ENCODE data around the gene FBXL12.
A peak's percentile ranks its signal among the peaks of the same experiment; 100 is the strongest.

FBXL12 gene

DNA sequence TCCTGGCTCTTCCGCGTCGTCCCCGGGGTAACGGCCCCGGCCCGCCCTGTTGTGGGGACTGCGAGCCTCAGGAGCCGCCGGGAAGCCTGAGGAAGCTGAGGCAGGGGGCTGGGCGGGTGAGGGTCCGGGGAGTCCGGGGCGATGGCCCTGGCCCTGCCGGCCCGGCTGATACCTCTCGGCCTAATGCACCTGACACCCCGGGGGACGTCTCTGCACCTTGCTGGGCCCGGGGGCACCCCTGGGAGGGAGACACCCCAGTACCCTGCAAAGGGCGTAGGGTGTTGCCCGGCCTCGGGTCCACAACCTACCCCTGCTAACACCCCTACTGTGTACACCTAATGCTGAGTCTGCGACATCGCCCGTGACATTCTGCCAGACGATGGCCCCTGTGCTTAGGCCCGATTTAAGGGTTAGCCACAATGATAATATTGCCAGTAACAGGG, 16.6 kb upstream of the FBXL12 start:
- peak overlapping the region; percentile 58; the same call in 1 of the 2 replicates for H3K27ac ChIP-seq
- TF ChIP-seq, protein P1, sequence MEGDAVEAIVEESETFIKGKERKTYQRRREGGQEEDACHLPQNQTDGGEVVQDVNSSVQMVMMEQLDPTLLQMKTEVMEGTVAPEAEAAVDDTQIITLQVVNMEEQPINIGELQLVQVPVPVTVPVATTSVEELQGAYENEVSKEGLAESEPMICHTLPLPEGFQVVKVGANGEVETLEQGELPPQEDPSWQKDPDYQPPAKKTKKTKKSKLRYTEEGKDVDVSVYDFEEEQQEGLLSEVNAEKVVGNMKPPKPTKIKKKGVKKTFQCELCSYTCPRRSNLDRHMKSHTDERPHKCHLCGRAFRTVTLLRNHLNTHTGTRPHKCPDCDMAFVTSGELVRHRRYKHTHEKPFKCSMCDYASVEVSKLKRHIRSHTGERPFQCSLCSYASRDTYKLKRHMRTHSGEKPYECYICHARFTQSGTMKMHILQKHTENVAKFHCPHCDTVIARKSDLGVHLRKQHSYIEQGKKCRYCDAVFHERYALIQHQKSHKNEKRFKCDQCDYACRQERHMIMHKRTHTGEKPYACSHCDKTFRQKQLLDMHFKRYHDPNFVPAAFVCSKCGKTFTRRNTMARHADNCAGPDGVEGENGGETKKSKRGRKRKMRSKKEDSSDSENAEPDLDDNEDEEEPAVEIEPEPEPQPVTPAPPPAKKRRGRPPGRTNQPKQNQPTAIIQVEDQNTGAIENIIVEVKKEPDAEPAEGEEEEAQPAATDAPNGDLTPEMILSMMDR (conservative IDR thresholded peaks at IDR 0.05): no peak

DNA sequence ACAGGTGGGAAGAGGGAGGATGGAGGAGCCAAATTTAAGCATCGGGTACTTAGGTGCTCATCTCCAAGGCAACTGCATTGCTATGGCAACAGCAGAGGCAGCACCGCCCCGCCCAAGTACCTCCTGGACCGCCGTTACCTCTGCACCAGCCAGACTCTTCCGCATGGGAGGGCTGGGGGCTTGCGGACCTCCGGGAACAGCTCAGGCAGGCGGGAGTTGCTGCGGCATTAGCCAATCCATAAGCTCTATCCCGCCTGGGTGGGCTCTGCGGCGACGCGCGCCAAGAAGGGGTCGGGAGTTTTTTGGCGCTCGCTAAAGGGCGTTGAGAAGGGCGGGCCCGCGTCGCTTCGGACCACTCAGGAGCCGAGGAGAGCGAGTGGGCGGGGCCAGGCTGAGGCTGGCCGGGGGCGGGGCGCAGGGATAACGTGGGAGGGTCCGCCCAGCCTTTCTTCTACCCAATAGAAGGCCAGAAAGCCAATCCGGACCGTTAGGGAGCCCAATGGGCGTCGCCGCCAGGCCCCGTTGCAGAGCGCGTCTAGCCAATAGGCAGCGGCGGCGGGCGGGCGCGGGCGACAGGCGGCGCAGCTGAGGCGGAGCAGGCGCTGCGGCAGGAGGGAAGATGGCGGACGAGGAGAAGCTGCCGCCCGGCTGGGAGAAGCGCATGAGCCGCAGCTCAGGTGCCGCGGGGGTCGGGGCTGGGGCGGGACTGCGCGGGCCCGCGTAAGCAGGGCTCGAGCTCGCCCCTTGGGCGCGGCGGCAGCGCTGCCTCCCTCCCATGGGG, 16.0 kb upstream of the FBXL12 start, which contains the start of gene PIN1:
Gene PIN1 (plus strand): TSS at position 593 of the 781 bp plus-strand sequence. CDS start 27 bp downstream, at position 620.
- TF ChIP-seq, protein P1 (conservative IDR thresholded peaks at IDR 0.05): peak; percentile 34; the same call in 1 of the 2 replicates
- peak within 1 kb of the TSS; percentile 58; the same call in 1 of the 2 replicates for H3K27ac ChIP-seq

GRCh38 chr19:9834307-9834725, 15.4 kb upstream of the FBXL12 start:
- H3K27ac ChIP-seq: no peak overlapping the region
- TF ChIP-seq, protein P1 (conservative IDR thresholded peaks at IDR 0.05): no peak

- H3K27ac ChIP-seq: peak overlapping the region; percentile 72; the same call in 1 of the 2 replicates
Measured at GRCh38 chr19:9828551-9829063, 9.7 kb upstream of the FBXL12 start.

GRCh38 chr19:9827289-9828238, 8.7 kb upstream of the FBXL12 start, which contains the start of gene UBL5:
Gene UBL5, plus strand, starts transcription at chr19:9827918. Its CDS starts 420 bp downstream, at chr19:9828338.
- H3K27ac ChIP-seq: peak within 1 kb of the TSS; percentile 72
- TF ChIP-seq, protein P1 (conservative IDR thresholded peaks at IDR 0.05): no peak

More at GRCh38 chr19:9828551-9829063, 9.7 kb upstream of the FBXL12 start:
- TF ChIP-seq, protein P1 (conservative IDR thresholded peaks at IDR 0.05): no peak

DNA sequence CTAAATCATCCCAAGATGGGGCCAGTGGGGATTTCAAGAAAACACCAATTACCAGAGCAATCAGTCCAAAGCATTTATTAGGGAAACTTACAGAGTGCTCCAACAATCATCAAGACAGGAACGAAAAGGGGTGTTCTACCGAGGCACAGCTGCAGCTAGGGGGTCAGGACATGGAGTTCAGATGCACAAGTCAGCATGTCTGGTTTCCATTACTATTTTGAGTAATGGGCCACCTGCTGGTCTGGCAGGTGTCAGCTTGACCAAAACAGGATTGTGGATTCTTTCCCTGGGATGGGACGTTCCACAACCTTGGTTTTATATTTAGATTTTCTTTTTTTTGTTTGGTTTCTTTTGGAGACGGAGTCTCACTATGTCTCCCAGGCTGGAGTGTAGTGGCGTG, 4.9 kb upstream of the FBXL12 start:
- TF ChIP-seq, protein P1 (conservative IDR thresholded peaks at IDR 0.05): no peak
- no peak overlapping the region for H3K27ac ChIP-seq

DNA sequence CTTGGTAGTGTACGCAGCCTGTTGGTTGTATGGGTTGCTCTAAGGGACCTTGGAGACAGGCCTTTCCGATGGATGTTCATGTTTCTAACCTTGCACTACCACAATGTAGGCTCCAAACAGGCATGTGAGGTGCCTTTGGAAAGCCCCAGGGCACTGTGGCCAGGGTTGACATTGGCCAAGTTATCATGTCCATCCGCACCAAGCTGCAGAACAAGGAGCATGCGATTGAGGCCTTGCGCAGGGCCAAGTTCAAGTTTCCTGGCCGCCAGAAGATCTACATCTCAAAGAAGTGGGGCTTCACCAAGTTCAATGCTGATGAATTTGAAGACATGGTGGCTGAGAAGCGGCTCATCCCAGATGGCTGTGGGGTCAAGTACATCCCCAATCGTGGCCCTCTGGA, 1.2 kb upstream of the FBXL12 start:
- H3K27ac ChIP-seq: peak overlapping the region; percentile 42; the same call in 1 of the 2 replicates

Data from VCaP (cell line).